ENCODE measurements around the gene NFASC.

- TF ChIP-seq CTCF (IDR thresholded peaks at IDR 0.05), result no peak
- TF ChIP-seq POLR2A (IDR thresholded peaks at IDR 0.05), result no peak
Measured at GRCh38 chr1:204863730-204864129, 6.9 kb upstream of the NFASC start.
